Upper lobe of left lung (tissue), 6 donors: Measurements from ENCODE around the gene TC2N. TPM values are rescaled to one million over a fixed set of nuclear protein-coding genes. Genes with fewer than 3 reads are reported as not detected.

Experiments used
- ATAC-seq, 2 donors: fragments of 200-7000 bp; cut with Tn5 transposase; one replicate each; pipeline ENCODE4 v1.9.1; 2022; ENCODE audit warnings: mild to moderate bottlenecking in 2 of 2, moderate library complexity in 2 of 2; ENCODE audit not compliant: low FRiP score in 2 of 2
- DNase-seq, 2 donors: peaks; one replicate each; pipeline ENCODE4 v3.0.0-alpha.2; 2019 to 2020
- H3K27ac ChIP-seq, 4 donors: fragments of 200-600 bp; sonication (generic); one replicate each; pipeline ENCODE4 v1.5.1; 2016 to 2019
- H3K27me3 ChIP-seq, 4 donors: fragments of 200-600 bp; sonication (generic); one replicate each; pipeline ENCODE4 v1.5.1; 2017 to 2019
- H3K36me3 ChIP-seq, 4 donors: fragments of 200-600 bp; sonication (generic); one replicate each; pipeline ENCODE4 v1.5.1; 2016 to 2019
- H3K4me1 ChIP-seq, 4 donors: fragments of 200-600 bp; sonication (generic); one replicate each; pipeline ENCODE4 v1.5.1; 2018 to 2019
- H3K4me3 ChIP-seq, 4 donors: fragments of 200-600 bp; sonication (generic); one replicate each; pipeline ENCODE4 v1.5.1; 2017 to 2019; ENCODE audit warnings: mild to moderate bottlenecking in 2 of 4, moderate library complexity in 1 of 4
- H3K9me3 ChIP-seq, 4 donors: fragments of 200-600 bp; sonication (generic); one replicate each; pipeline ENCODE4 v1.5.1; 2018 to 2019
- EP300 ChIP-seq, 4 donors: sonication (generic); formaldehyde crosslinking; IDR thresholded peaks; one replicate each; pipeline ENCODE4 v1.5.1; 2017; ENCODE audit warnings: antibody characterized with exemption in 4 of 4, control low read depth in 2 of 4
- POLR2A ChIP-seq, 4 donors: fragments of 450-650 bp; IDR thresholded peaks; one replicate each; pipeline ENCODE4 v1.5.1; 2016 to 2017; ENCODE audit warnings: antibody characterized with exemption in 4 of 4, mild to moderate bottlenecking in 2 of 4
- POLR2AphosphoS5 ChIP-seq, 2 donors: sonication (generic); formaldehyde crosslinking; IDR thresholded peaks; one replicate each; pipeline ENCODE4 v1.5.1; 2017; ENCODE audit warnings: antibody characterized with exemption in 2 of 2
- WGBS, 2 donors: methylation state at CpG; one replicate each; pipeline ENCODE4 v1.1.5; 2017 to 2018; 5-methylcytosine and 5-hydroxymethylcytosine counted together
- total RNA-seq, 6 donors: library from RNA; depleted of rRNA in 4 of 6; stranded (reverse); fragments of >200 nt in 4 of 6; gene quantifications; one replicate each; pipeline versions ENCODE4 v1.1.0 to v1.2.1, GENCODE V29; 2016 to 2021
- TF ChIP-seq, protein P1 (sequence below), 6 experiments: fragments of 450-650 bp in 4 of 6; fragments of 200-600 bp in 2 of 6; sonication (generic) in 2 of 6; IDR thresholded peaks; one replicate each; pipeline ENCODE4 v1.5.1; 2016 to 2019; ENCODE audit warnings: antibody characterized with exemption in 6 of 6
- donor health status: DM: no; HTN: no; CAD: no; lungs with moderate emphysema.
- donor health status: DM: no; HTN: yes; CAD: no; lungs with severe emphysema.

TC2N gene
- total RNA-seq, 6 donors from 2014 or later, result 21.0 to 121 (median 49.6) TPM

DNA sequence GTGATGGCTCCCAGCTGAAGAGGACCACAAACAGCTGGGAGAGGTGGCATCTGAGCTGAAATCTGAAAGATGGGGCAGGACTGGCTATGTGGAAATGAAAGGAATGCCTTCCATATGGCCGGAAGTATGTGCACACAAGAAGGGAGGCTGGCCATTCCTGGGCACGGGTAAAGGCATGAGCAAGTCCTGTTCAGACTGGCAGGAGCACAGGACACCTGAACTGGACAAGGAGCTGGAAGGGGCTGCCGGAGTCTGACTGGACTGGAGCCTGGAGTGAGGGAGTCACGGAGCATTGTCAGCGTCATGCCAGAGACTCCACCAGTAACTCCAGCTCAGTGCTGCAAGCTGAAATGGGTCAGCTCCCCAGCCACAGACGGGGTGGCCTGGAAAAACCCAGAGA is 11.9 kb upstream of the TC2N start:
- no peaks in the 10 kb centered on the region for H3K9me3 ChIP-seq
- TF ChIP-seq POLR2AphosphoS5 (IDR thresholded peaks at IDR 0.05), result no peak
- no peak for TF ChIP-seq POLR2A (IDR thresholded peaks at IDR 0.05)
- TF ChIP-seq EP300 (IDR thresholded peaks at IDR 0.05), result no peak
- TF ChIP-seq, protein P1, sequence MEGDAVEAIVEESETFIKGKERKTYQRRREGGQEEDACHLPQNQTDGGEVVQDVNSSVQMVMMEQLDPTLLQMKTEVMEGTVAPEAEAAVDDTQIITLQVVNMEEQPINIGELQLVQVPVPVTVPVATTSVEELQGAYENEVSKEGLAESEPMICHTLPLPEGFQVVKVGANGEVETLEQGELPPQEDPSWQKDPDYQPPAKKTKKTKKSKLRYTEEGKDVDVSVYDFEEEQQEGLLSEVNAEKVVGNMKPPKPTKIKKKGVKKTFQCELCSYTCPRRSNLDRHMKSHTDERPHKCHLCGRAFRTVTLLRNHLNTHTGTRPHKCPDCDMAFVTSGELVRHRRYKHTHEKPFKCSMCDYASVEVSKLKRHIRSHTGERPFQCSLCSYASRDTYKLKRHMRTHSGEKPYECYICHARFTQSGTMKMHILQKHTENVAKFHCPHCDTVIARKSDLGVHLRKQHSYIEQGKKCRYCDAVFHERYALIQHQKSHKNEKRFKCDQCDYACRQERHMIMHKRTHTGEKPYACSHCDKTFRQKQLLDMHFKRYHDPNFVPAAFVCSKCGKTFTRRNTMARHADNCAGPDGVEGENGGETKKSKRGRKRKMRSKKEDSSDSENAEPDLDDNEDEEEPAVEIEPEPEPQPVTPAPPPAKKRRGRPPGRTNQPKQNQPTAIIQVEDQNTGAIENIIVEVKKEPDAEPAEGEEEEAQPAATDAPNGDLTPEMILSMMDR (IDR thresholded peaks at IDR 0.05), result no peak
- 74 to 77% methylated on average over 6 of the region's 6 CpGs for WGBS, 2 donors
- H3K4me3 ChIP-seq, result no peak overlapping the region
- H3K4me1 ChIP-seq, result peaks cover 0 to 31% (median 6%) of the 10 kb centered on the region in 4 donors
- peak overlapping the region in 3 of 4 donors; percentile 7 to 52 (median 15) for H3K27ac ChIP-seq
- H3K36me3 ChIP-seq, result peaks cover 0 to 8% (median 0%) of the 10 kb centered on the region in 4 donors
- DNase-seq (no peak), ATAC-seq (no peak)
- H3K27me3 ChIP-seq, result no peaks in the 10 kb centered on the region

DNA sequence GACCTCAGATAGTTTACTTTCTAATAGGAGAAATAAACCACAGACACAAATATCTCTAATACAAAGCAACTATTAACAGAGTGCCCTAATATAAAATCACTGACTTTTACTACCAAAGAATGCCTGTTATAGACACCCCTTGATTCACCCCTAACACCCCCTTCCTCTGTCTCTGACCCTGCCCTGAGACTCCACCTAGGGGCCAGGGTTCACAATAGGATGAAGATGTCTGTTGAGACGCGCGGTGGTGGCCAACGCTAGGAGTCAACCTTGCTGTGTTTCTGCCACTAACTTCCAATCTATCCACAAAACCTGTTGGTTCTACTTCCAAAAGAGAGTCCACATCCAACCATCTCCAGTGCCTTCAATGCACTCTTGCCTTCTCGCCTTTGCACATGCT is 10.9 kb upstream of the TC2N start:
- H3K4me1 ChIP-seq, result peaks cover 6 to 40% (median 15%) of the 10 kb centered on the region in 4 donors
- no peak for TF ChIP-seq EP300 (IDR thresholded peaks at IDR 0.05)
- no peak for TF ChIP-seq POLR2A (IDR thresholded peaks at IDR 0.05)
- TF ChIP-seq POLR2AphosphoS5 (IDR thresholded peaks at IDR 0.05), result no peak
- TF ChIP-seq, protein P1 (IDR thresholded peaks at IDR 0.05), result no peak
- H3K27ac ChIP-seq, result no peak overlapping the region
- H3K27me3 ChIP-seq, result no peaks in the 10 kb centered on the region
- ATAC-seq (no peak), DNase-seq (no peak)
- H3K9me3 ChIP-seq, result no peaks in the 10 kb centered on the region
- H3K4me3 ChIP-seq, result no peak overlapping the region
- H3K36me3 ChIP-seq, result peaks cover 0 to 8% (median 1%) of the 10 kb centered on the region in 4 donors
- 95 to 97% methylated on average over 5 of the region's 5 CpGs for WGBS, 2 donors

DNA sequence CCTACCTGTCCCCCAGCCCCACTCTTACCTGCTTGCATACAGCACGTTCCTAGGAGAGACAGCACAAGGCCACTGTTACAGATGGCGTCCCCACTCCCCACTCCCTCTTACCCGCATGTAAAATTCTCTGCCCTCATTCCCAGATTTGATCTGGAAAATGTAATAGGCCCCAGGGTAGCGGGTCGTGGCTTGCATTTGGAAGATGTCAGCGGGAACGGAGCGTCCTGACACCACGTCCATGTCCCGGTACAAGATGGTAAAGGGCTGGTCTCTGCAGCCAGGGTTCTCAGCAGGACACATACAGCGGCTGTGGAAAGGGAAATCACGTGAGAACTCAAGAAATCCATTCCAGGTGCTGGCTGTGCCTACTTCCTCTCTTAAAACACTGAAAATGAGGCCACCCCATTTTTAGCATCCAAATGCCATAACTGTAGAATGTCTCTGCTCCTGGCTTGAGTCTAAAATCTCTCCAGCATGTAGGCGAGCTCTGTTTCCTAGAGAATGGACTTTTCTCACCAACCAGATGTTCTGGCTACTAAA is 10.1 kb upstream of the TC2N start:
- TF ChIP-seq POLR2AphosphoS5 (IDR thresholded peaks at IDR 0.05), result no peak
- no peak for TF ChIP-seq EP300 (IDR thresholded peaks at IDR 0.05)
- TF ChIP-seq, protein P1 (IDR thresholded peaks at IDR 0.05), result no peak
- no peak for TF ChIP-seq POLR2A (IDR thresholded peaks at IDR 0.05)
- Histone ChIP-seq H3K4me1 (peaks cover 15 to 40% (median 23%) of the 10 kb centered on the region in 4 donors), H3K27ac (no peak overlapping the region), H3K9me3 (no peaks in the 10 kb centered on the region), H3K4me3 (no peak overlapping the region), H3K27me3 (no peaks in the 10 kb centered on the region), H3K36me3 (peaks cover 0 to 8% (median 1%) of the 10 kb centered on the region in 4 donors)
- DNase-seq, result no peak
- 82 to 89% methylated on average over 13 of the region's 13 CpGs for WGBS, 2 donors
- ATAC-seq, result no peak

DNA sequence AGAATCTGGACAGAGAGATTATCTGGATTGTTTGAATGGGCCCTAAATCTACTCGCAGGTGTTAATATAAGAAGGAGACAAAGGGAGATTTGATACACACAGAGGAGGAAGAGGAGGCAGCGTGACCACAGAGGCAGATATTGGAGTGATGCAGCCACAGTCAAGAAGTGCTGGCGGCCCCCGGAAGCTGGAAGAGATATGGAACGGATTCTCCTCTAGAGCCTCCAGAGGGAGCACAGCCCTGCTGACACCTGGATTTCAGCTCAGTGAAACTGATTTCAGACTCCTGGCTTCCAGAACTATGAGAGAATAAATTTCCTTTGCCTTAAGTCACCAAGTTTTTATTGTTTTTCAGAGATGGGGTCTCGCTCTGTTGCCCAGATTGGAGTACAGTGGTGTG is 9.2 kb upstream of the TC2N start:
- Histone ChIP-seq H3K27me3 (no peaks in the 10 kb centered on the region), H3K9me3 (no peaks in the 10 kb centered on the region), H3K27ac (no peak overlapping the region), H3K4me1 (peaks cover 24 to 47% (median 33%) of the 10 kb centered on the region in 4 donors), H3K36me3 (peaks cover 0 to 8% (median 1%) of the 10 kb centered on the region in 4 donors), H3K4me3 (no peak overlapping the region)
- ATAC-seq (no peak), DNase-seq (no peak)
- 91% methylated on average over 6 of the region's 6 CpGs for WGBS, 2 donors
- TF ChIP-seq POLR2AphosphoS5 (IDR thresholded peaks at IDR 0.05) (no peak), POLR2A (IDR thresholded peaks at IDR 0.05) (no peak), EP300 (IDR thresholded peaks at IDR 0.05) (no peak)
- TF ChIP-seq, protein P1 (IDR thresholded peaks at IDR 0.05), result no peak
